Liver (tissue), 3 donors: ENCODE data around the gene SERTAD1.

Experiments
- GABPA ChIP-seq, 2 donors: IDR thresholded peaks in 1 of 2; conservative IDR thresholded peaks in 1 of 2; 2 replicates each; pipeline ENCODE4 v1.6.1; 2016; ENCODE audit warnings: antibody characterized with exemption in 2 of 2, mild to moderate bottlenecking in 1 of 2, moderate library complexity in 1 of 2
- HNF4A ChIP-seq, 2 donors: conservative IDR thresholded peaks; 2 replicates each; pipeline ENCODE4 v1.6.1; 2016; ENCODE audit warnings: antibody characterized with exemption in 2 of 2, mild to moderate bottlenecking in 2 of 2
- JUND ChIP-seq, 2 donors: IDR thresholded peaks; 2 replicates each; pipeline ENCODE4 v1.6.1; 2016; ENCODE audit warnings: antibody characterized with exemption in 2 of 2
- NR2F2 ChIP-seq: IDR thresholded peaks from 2 replicates; pipeline ENCODE4 v1.6.1; 2016; ENCODE audit warnings: antibody characterized with exemption
- RAD21 ChIP-seq, 2 donors: IDR thresholded peaks; 2 replicates each; pipeline ENCODE4 v1.6.1; 2016; ENCODE audit warnings: antibody characterized with exemption in 2 of 2, mild to moderate bottlenecking in 2 of 2
- RXRA ChIP-seq, 2 donors: IDR thresholded peaks; 2 replicates each; pipeline ENCODE4 v1.6.1; 2017 to 2018; ENCODE audit warnings: antibody characterized with exemption in 2 of 2, mild to moderate bottlenecking in 1 of 2
- SP1 ChIP-seq: IDR thresholded peaks from 2 replicates; pipeline ENCODE4 v1.6.1; 2018; ENCODE audit warnings: antibody characterized with exemption, mild to moderate bottlenecking
- TAF1 ChIP-seq: conservative IDR thresholded peaks from 2 replicates; pipeline ENCODE4 v1.6.1; 2016; ENCODE audit warnings: antibody characterized with exemption, mild to moderate bottlenecking
- YY1 ChIP-seq: IDR thresholded peaks from 2 replicates; pipeline ENCODE4 v1.6.1; 2016; ENCODE audit warnings: antibody characterized with exemption, mild to moderate bottlenecking
- TF ChIP-seq, protein P1 (sequence below): fragments of 150-350 bp; IDR thresholded peaks from 2 replicates; pipeline ENCODE4 v1.5.1; 2017; ENCODE audit warnings: improper control_type of control experiment, low read depth, low read length; ENCODE audit not compliant: missing input control
- TF ChIP-seq, protein P2 (sequence below): IDR thresholded peaks from 2 replicates; pipeline ENCODE4 v1.6.1; 2016; ENCODE audit warnings: antibody characterized with exemption
- TF ChIP-seq, protein P3 (sequence below): IDR thresholded peaks from 2 replicates; pipeline ENCODE4 v1.6.1; 2016; ENCODE audit warnings: antibody characterized with exemption, mild to moderate bottlenecking
- TF ChIP-seq, protein P4 (sequence below): IDR thresholded peaks from 2 replicates; pipeline ENCODE4 v1.6.1; 2016; ENCODE audit warnings: antibody characterized with exemption
- TF ChIP-seq, protein P5 (sequence below): IDR thresholded peaks from 2 replicates; pipeline ENCODE4 v1.6.1; 2016; ENCODE audit warnings: antibody characterized with exemption
- donor health status: healthy.
- donor health status: healthy.

DNA sequence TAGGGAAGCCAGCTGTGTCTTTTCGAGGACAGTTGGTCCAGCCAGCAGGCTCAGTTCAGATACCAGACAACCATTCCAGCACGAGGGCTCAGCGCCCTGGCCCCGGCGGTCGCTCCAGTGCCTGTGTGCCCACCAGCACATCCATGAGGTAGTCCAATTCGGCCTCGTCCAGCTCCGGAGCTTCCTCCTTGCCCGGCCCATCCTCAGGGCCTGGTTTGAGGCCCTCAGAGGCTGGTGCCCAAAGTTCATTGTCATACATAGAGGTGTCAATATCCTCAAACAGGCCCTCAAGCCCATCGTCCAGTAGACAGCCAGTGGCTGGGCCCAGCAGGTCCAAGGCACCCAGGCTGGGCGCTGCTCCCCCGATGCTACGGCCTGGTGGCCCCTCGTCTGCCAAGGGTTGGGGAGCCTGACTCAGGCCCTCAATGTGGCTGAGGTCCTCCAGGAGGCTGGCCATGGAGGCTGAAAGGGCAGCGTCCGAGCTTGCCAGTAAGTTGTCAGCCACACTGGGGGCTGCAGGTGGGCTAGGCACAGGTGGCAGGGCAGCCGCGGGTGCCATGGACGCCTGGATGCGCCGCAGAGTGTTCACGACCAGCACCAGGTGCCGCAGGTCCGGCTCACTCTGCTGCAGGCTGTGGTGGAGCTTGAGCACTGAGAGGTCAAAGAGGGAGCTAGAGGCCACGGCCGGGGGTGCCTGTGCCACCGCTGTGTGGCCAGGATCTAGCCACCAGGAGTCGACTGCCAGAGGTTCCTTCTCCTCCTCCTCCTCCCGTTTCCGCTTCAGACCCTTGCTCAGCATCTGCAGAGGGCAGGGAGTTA is 2.8 kb downstream of the SERTAD1 start:
- TF ChIP-seq, protein P1, sequence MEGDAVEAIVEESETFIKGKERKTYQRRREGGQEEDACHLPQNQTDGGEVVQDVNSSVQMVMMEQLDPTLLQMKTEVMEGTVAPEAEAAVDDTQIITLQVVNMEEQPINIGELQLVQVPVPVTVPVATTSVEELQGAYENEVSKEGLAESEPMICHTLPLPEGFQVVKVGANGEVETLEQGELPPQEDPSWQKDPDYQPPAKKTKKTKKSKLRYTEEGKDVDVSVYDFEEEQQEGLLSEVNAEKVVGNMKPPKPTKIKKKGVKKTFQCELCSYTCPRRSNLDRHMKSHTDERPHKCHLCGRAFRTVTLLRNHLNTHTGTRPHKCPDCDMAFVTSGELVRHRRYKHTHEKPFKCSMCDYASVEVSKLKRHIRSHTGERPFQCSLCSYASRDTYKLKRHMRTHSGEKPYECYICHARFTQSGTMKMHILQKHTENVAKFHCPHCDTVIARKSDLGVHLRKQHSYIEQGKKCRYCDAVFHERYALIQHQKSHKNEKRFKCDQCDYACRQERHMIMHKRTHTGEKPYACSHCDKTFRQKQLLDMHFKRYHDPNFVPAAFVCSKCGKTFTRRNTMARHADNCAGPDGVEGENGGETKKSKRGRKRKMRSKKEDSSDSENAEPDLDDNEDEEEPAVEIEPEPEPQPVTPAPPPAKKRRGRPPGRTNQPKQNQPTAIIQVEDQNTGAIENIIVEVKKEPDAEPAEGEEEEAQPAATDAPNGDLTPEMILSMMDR = no peak
- TF ChIP-seq RAD21 (IDR thresholded peaks at IDR 0.05) (no peak), GABPA (IDR thresholded peaks at IDR 0.05 in 1 of 2, conservative IDR thresholded peaks at IDR 0.05 in 1 of 2) (no peak), TAF1 (no peak), YY1 (no peak), NR2F2 (no peak), SP1 (no peak), JUND (IDR thresholded peaks at IDR 0.05) (no peak), HNF4A (conservative IDR thresholded peaks at IDR 0.05) (no peak), RXRA (IDR thresholded peaks at IDR 0.05) (no peak)
- TF ChIP-seq, protein P2, sequence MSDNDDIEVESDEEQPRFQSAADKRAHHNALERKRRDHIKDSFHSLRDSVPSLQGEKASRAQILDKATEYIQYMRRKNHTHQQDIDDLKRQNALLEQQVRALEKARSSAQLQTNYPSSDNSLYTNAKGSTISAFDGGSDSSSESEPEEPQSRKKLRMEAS = no peak
- TF ChIP-seq, protein P3, sequence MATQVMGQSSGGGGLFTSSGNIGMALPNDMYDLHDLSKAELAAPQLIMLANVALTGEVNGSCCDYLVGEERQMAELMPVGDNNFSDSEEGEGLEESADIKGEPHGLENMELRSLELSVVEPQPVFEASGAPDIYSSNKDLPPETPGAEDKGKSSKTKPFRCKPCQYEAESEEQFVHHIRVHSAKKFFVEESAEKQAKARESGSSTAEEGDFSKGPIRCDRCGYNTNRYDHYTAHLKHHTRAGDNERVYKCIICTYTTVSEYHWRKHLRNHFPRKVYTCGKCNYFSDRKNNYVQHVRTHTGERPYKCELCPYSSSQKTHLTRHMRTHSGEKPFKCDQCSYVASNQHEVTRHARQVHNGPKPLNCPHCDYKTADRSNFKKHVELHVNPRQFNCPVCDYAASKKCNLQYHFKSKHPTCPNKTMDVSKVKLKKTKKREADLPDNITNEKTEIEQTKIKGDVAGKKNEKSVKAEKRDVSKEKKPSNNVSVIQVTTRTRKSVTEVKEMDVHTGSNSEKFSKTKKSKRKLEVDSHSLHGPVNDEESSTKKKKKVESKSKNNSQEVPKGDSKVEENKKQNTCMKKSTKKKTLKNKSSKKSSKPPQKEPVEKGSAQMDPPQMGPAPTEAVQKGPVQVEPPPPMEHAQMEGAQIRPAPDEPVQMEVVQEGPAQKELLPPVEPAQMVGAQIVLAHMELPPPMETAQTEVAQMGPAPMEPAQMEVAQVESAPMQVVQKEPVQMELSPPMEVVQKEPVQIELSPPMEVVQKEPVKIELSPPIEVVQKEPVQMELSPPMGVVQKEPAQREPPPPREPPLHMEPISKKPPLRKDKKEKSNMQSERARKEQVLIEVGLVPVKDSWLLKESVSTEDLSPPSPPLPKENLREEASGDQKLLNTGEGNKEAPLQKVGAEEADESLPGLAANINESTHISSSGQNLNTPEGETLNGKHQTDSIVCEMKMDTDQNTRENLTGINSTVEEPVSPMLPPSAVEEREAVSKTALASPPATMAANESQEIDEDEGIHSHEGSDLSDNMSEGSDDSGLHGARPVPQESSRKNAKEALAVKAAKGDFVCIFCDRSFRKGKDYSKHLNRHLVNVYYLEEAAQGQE = no peak
- TF ChIP-seq, protein P4, sequence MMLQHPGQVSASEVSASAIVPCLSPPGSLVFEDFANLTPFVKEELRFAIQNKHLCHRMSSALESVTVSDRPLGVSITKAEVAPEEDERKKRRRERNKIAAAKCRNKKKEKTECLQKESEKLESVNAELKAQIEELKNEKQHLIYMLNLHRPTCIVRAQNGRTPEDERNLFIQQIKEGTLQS = no peak
- TF ChIP-seq, protein P5, sequence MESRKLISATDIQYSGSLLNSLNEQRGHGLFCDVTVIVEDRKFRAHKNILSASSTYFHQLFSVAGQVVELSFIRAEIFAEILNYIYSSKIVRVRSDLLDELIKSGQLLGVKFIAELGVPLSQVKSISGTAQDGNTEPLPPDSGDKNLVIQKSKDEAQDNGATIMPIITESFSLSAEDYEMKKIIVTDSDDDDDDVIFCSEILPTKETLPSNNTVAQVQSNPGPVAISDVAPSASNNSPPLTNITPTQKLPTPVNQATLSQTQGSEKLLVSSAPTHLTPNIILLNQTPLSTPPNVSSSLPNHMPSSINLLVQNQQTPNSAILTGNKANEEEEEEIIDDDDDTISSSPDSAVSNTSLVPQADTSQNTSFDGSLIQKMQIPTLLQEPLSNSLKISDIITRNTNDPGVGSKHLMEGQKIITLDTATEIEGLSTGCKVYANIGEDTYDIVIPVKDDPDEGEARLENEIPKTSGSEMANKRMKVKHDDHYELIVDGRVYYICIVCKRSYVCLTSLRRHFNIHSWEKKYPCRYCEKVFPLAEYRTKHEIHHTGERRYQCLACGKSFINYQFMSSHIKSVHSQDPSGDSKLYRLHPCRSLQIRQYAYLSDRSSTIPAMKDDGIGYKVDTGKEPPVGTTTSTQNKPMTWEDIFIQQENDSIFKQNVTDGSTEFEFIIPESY = no peak
